HG03025 (cell line): ENCODE measurements around the gene ULK2.
"Not testable (repeated sequence)": the region's sequence is repeated elsewhere in the genome, so short reads cannot be mapped to it uniquely, and the experiment has no call there.

Experiments used
- ATAC-seq: cut with Tn5 transposase; IDR thresholded peaks from one replicate; pipeline ENCODE4 v1.9.1; 2021; ENCODE audit warnings: mild to moderate bottlenecking, moderate library complexity; ENCODE audit not compliant: unreplicated experiment, low FRiP score

Gene ULK2

DNA sequence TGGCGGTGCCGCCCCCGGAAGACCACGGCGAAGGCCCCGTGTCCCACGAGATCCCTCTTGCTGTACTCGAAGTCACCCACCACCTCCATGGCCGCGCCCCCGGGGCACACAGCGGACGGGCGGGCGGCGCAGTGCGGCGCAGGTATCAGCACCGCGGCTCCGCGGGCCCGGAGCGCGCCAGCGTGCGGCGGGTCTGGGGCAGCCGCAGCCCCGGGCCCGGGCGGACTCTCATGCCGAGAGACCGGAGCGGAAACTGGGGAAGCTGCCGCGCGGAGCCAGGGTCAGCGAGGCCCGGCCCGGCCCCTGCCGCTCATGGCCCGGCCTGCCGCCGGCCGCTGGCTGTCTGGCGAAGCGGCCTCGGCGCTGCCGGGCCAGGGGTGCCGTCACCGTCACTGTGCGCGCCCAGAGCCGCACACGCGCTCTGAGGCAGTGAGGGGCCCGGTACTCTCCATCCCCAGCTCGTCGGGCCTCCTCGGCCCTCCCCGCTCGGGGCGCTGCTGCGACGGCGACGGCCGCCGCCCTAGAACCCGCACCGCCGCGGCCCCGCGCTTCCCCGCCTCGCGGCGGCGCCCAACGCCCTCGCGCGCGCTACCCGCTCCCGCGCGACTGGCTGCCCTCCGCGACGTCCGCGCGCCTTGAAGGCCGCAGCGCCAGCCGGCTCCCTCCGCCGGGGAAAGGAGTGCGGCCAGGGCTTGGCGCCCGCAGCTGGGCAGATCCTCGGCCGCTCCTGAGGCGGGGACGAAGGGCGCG lies at the start of gene ULK2:
ULK2 (minus strand) TSS at position 608 of the 750 bp plus-strand sequence; CDS start at position 89, 519 bp downstream.
- ATAC-seq = no peak

DNA sequence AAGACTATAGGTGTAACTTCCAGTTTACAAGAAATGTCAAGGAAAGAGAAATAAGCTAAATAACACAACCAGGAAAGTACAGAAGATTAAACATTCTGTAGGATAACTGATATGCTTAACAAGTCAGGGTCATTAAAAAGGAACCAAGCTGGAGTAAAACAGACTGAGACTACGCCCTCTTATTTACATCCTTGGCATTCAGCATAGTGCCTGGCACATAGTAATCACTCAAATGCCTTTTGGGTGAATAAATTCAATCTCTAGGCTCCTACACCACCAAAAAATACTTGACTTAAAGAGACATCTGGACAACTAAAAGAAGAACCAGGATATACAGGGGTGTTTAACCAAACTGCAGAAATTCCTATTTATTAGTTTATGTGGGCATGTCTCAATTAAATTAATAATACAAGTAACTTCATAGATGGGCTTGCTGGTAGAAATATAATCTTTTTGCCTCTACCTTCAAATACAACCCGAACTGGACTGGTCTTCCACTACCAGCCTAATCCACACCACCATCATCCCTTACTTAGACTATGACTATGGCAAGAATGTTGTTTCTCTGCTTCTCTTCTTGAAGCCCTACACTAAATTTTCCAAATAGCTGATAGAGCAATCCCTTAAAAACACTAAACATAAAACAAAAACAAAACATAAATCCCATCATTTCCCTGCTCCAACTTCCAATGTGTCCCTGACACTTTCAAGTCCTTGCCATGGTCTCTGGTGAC lies 47.7 kb upstream of the ULK2 start:
- ATAC-seq = no peak

DNA sequence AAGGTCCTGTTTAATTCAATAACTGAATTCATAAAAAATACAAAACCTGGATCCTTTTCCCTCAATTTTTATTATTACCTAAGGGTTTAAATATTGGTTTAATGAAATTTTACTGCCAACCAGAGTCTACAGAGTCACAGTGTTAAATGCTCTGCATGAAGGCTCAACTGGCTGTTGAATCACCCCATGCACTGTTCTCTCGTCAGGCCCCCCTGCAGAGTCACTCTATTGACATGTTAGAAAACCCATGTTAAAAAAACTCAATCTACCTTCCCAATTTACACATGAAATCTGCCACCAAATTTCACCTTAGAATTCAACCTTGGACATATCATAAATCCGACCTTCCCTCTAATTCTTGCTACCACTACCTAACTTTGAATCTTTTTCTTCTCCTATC lies 43.3 kb upstream of the ULK2 start:
- ATAC-seq = no peak

DNA sequence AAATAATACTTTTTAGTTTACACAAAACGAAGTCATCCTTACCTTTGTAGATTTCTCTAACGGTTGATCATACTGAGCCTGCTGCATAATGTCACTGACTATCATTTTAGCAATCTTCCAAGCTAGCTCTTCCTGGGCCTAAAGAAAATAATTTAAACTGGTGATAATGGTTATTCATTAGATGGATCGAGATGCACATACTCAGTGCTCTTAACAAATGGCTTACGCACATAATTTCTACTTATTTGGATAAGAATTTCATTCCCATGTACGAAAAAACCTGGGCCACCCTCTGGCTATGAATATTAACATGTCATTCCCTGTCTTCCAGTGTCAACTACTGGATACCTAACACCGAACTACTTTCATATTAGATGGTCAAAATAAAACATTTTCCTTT lies 41.4 kb upstream of the ULK2 start:
- no peak for ATAC-seq

DNA sequence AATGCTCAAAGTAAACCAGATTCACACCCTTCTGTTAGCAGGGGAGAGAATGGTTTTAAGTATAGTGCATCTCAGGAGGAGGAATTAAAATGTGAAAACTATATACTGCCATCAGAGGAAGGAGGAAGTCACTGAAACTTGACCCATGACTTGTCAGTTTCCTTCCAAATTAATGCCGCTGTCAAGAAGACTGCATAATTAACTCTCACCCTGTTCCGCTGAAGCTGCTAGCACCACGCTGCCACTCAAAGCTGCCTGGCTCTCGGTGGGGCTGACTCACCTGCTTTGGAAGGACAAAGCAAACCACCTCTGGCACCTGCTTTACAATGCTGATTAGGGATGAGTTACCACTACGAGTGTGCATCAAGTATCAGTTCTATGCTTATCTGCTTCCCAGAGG lies 37.8 kb upstream of the ULK2 start:
- ATAC-seq = no peak

DNA sequence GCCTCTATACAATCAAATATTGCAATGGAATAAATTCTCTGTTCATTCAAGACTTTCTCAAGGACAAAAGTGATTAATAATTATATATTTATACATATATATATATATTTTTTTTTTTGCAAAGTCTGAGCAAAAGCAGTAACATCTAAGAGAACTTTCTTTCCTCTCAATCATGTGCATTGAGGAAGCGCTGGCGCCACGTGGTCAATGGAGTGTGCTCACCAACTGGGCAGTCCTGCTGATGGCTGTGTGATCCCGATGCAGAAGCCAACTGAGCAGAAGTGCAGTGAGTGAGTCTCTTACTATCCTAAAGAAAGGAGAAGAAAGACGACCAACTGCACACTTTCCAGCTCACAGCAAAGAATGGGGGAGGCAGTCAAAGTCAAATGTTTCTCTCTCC lies 37.2 kb upstream of the ULK2 start:
- no peak for ATAC-seq

DNA sequence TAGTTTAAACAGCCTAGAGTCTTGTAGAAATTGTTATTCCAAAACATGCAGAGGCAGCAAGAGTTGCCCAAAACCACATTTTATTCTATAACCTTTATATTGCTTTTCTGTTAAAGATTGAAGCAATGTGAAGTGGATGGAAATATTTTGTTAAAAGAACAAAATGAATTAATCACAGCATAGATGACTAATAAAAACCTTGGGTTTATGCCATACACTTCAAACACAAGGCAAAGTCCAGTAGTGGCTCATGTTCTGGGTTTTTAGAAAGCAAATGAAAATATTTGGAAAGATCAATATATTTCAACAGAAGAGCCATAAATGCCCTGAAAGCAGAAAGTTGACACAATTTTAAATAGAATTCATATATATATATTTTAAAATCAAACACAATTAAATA lies 36.7 kb upstream of the ULK2 start:
- no peak for ATAC-seq

DNA sequence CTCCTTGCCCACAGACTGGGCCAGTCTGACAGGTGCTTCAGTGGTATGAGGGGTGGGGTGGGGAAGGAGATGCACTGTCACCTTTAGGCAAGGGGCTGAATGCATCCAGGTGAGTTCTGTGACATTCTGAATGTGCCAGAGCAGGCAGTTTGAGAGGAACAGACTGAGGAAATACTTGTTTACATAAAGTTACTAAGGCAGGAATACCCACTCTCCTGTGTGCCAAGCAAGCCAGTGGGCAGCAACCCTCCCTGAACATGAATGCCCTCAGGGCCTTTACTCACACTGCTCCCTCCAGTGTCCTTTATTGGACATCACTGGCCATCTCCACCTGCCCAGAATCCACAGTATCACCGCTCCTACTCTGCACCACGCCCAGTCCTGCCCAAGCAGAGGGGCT lies 33.1 kb upstream of the ULK2 start:
- ATAC-seq = no peak

DNA sequence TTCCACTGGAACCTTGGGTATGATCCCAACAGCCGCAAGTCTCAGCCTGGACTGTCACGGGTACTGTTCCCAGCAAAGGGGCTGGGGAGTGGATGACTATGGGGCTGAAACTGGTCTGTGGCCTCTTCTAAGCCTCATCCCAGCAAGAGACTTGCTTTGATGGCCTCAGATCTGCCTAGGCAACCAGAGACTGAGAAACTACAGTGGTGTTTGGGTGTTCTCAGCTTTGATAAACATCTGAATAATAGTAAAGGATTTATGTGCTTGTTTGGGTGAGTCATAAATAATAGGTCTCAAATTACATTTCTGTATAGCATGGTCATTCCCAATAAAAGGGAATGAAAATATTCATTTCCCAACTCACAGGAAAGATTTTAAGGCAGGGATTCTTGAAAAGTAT lies 30.2 kb upstream of the ULK2 start:
- no peak for ATAC-seq

DNA sequence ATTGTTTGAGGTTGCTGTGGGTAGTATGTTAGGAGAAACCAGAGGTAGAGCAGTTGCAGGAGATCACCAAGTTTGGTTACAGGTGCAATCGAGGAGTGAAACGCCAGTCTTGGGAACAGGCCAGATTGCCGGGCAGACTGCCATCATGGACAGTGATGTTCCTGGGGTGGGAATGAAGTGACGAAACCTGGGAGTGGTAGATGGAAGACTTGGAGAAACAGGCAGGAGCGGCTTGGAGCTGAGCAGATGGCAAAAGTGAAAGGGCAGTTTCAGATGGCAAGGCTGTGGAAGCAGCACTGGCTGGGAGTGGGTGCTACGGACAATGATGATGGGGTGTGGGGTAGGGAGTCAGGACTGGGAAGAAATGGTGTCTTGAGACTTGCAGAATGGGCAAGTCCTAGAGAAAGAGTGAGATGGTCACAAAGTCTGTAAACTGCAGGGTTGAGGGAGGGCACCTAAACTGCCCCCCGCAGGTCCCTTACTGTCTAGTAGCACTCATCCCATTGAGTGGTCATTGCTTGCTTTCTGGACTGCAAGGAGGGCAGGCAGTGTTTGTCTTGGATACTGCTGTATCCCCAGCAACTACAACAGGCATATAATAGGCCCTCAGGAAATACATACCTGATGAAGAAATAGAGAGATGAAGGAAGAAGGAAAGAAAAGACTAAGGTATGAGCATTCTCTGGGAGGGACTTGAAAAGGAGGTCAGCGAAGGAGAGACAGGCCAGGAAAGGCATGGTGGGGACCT lies 29.5 kb upstream of the ULK2 start:
- no peak for ATAC-seq

DNA sequence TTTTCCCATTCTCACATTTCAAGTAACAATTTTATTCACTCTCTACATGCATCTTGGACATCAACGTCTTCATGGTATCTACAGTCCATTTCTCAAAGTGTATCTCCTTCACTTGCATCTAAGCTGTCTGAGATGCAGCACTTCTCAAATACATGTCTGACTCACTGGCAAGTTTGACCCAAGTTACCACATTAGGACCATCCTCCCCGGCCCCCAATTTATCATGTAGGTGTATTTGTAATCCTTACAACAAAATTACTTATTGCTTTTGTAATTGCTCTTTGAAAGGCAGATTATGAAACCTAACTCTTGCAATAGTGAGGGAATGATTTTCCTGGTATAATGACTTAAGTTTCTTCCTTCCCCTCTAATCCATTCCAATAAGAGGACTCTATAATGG lies 28.9 kb upstream of the ULK2 start:
- no peak for ATAC-seq

DNA sequence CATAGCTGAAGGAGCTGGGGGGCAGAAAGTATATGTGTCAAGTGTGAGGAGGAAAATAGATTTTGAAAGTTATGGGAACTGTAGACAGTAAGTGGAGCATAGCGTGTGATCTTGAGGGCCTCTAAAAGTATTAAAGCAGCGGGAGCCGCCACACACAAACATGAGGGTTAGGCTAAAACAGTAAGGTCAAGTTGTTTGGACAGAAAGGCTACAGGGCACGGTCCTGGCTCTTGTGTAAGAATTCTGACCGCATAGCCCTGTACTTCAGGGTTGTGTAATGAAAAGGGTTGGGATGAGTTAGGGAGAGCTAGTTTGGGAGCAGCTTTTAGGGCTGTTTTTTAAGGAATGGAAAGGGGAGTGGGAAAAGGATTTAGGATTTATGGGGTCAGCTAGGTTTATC lies 22.8 kb upstream of the ULK2 start:
- ATAC-seq = not testable (repeated sequence)

DNA sequence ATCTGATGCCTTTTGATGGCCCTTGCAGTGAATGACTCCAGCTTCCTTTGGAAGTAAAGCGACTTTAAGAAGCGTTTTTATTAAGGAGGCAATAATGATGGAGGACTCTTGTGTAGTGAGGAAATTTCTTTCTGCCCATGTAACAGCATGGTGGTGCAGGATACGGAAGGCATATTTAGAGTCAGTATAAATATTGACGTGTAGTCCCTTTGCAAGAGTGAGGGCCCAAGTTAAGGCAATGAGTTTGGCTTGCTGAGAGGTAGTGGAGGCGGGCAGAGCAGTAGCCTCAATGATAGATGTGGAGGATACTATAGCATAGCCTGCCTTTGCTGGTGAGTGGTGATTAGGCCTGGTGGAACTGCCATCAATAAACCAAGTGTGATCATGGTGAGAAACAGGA lies 22.3 kb upstream of the ULK2 start:
- ATAC-seq = not testable (repeated sequence)

DNA sequence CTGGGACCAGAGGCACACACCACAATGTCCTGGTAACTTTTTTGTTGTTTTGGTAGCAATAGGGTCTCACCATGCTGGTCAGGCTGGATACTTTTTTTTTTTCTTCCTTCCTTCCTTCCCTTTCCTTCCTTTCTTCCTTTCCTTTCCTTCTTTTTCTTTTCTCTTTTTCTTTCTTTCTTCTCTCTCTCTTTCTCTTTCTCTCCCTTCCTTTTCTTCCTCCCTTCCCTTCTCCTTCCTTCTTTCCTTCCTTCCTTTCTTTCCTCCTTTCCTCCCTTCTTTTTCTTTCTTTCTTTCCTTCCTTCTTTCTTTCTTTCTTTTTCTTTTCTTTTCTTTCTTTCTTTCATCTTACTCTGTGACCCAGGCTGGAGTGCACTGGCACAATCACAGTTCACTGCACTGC lies 18.4 kb upstream of the ULK2 start:
- ATAC-seq = no peak

DNA sequence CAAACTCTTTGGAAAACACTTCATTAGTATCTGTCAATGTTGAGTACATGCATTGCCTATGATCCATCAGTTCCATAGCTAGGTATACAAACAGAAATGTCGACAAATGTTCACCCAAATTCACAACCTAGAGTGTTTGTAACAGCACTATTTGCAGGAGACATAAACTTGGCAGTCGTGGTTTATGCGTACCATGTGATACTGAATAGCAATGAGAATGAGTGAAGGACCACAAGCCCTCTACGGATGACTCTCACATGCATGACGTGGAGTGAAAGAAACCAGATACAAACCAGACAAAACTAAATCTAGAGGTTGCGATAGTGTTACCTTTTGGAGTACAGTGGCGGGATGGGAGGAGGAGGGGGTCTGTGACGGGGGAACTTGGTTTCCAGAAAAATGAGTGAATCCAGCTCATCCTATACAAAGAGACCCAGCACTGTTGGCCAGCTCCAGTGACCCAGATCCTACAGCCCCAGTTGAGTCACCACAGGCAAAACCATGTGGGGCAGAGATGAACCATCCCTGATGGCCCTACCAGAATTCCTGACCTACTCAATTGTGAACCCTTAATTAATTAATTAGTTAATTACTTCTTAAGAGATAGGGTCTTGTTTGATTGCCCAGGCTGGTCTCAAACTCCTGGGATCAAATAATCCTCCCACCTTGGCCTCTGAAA lies 15.9 kb upstream of the ULK2 start:
- no peak for ATAC-seq

DNA sequence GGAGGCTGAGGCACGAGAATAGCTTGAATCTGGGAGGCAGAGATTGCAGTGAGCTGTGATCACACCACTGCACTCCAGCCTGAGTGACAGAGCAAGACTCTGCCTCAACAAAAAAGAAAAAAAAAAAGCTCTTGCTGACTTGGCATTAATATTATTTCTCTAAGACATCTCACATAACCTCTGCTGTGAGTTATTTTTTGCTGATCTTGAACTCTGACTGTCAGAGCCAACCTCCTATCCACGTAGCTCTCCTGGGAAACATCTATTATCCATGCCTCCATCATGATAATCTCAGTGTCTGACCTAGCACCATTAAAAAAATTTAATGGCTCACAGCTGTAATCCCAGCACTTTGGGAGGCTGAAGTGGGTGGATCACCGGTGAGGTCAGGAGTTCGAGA lies 12.7 kb upstream of the ULK2 start:
- ATAC-seq = no peak

DNA sequence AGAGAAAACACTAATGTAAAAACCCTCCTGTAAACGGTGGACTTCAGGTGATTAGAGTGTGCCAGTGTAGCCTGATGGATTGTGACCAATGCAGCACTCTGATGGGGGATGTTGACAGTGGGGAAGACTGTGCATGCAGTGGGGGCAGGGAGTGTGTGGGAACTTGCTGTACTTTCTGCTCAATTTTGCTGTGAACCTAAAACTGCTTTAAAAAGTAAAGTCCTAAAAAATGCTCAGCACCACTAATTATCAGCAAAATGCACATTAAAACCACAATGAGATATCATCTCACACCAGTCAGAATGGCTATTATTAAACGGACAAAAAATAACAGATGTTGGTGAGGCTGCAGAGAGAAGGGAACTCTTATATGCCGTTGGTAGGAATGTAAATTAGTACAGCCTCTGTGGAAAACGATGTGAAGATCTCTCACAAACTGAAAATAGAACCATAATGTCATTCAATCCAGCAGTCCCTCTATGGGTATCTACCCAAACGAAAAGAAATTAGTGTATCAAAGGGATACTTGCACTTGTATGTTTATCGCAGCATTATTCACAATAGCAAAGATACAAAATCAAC lies 9.7 kb upstream of the ULK2 start:
- no peak for ATAC-seq

DNA sequence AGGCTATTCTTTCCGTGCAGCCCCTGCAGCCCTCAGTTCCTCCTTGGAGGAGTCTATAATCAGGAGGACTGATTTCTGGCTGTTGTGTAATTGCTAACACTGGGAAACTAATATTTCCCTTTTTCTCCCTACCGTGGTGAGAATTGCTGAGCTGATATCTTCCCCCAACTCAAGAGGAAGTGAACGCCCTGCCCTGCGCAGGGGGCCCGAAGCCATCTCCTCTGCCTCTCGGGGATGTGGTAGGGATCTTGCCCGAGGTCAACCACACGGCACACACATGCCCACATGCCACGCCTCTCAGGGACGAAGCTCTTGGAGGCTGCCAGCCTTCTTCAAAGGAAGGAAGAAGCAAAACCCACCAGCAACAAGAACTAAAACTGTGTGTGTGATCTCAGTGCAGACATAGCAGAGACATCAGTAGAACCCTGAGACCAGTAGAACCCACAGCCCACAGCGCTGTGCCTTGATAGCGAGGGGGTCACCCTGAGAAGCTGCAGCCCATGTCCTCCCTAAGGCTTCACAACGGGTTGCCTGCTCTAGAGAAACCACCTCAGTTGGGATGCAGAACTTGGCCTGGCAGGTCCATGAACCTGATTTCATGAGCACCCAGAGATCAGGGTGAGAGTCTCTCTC lies 8.9 kb upstream of the ULK2 start:
- no peak for ATAC-seq

DNA sequence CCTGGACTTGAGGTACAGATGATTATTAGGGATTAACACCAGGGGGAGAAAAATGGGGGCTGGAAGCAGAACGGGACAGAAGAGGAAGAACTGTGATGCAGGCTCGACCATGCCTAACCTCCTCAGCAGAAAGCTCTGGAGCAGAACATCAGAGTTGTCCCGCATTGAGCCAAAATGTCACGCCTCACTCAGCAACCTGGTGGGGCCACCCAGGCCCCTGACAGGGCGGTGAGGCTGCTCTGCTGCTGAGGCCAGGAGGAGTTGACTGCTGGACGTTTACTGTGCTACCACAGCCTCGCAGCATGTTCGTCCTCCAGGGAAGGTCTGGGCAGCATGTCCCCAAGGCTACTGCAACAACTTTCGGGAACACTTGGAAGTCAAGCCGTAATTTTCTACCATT lies 6.5 kb upstream of the ULK2 start:
- ATAC-seq = no peak

DNA sequence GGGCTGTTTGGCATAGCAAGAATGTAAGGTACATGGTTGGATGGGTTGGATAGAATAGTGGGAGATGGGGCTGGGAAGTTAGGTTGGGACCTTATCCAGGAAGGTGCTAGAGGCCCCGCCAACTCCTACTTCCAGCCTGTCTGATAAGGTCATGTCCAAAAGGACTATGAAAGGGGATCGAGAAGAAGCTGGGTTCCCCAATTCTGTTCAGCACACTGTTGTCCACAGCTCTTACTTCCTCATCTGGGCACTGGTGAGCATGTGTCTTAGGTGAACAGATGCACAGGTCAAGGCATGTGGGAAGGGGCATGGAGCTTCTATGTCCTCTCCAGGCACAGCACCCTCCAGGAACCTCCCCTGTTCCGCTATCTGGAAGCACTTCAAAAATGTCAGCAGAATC lies 5.6 kb upstream of the ULK2 start:
- ATAC-seq = no peak
